GM13977 (cell line): ENCODE results near the gene MTUS2.
"Not testable (repeated sequence)": the region's sequence is repeated elsewhere in the genome, so short reads cannot be mapped to it uniquely, and the experiment has no call there.

Experiments used
- DNase-seq: peaks from one replicate; pipeline ENCODE4 v3.0.0; 2012; ENCODE audit warnings: low spot score
- in situ Hi-C: fragments of 300-500 bp; cut with MboI; formaldehyde crosslinking; loops from one replicate; pipeline ENCODE4 v1.12.0; 2022; ENCODE audit warnings: low sequenced_read_pairs, low pct_unique_long_range_greater_than_20kb, mixed read lengths, inconsistent platforms; ENCODE audit not compliant: unreplicated experiment
- TF ChIP-seq, protein P1 (sequence below): IDR thresholded peaks from 2 replicates; pipeline ENCODE4 v1.5.1; 2012; ENCODE audit warnings: mild to moderate bottlenecking, control low read depth; ENCODE audit not compliant: insufficient read depth; ENCODE audit errors: extremely low read depth, missing control alignments

The MTUS2 gene

DNA sequence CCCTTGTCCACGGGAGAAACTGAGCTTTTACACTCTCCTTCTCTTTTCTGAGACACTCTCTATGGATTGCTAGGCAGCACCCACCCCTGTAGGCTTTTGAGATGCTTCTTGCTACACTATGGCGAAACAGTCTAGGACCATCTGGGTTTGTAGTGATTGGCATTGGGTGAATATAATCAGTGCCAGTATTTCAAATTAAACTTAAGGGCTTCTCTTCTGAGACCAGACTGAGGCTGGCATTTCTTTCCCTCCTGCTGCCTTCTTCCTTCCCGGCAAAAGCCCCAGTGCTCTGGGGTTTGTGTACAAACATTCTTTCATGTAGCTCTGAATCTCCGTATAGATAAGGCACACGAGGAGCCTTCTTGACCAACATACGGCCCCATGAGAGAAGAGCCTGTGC is 498.6 kb downstream of the MTUS2 start:
- TF ChIP-seq, protein P1, sequence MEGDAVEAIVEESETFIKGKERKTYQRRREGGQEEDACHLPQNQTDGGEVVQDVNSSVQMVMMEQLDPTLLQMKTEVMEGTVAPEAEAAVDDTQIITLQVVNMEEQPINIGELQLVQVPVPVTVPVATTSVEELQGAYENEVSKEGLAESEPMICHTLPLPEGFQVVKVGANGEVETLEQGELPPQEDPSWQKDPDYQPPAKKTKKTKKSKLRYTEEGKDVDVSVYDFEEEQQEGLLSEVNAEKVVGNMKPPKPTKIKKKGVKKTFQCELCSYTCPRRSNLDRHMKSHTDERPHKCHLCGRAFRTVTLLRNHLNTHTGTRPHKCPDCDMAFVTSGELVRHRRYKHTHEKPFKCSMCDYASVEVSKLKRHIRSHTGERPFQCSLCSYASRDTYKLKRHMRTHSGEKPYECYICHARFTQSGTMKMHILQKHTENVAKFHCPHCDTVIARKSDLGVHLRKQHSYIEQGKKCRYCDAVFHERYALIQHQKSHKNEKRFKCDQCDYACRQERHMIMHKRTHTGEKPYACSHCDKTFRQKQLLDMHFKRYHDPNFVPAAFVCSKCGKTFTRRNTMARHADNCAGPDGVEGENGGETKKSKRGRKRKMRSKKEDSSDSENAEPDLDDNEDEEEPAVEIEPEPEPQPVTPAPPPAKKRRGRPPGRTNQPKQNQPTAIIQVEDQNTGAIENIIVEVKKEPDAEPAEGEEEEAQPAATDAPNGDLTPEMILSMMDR, result no peak
- in situ Hi-C loops, result no loop called here
- no peak for DNase-seq

DNA sequence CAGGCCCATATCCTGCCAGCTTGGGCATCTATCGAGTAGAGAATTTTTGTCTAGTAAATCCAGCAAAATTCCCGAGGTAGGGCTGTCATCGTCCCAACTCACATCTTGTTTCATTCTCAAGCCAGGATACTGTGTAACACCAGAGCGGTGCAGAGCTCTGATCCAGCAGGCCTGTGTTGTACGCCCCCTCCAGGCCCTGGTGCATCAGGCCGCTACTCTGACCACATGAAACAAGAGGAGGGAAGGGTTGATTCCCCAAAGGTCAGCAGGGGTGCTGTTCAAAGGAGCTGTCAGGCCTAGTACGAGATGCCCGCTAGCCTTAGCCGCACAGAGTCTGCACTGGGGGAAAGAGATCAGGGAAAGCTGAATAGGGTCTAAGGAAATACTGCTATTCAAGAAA is 499.3 kb downstream of the MTUS2 start:
- no peak for DNase-seq
- TF ChIP-seq, protein P1, result no peak
- in situ Hi-C loops, result no loop called here

- DNase-seq, result no peak
- in situ Hi-C loops, result no loop called here
- TF ChIP-seq, protein P1, result no peak
Observed at GRCh38 chr13:29323954-29324353, 503.8 kb downstream of the MTUS2 start.

GRCh38 chr13:29324601-29325000 is 504.5 kb downstream of the MTUS2 start:
- in situ Hi-C loops, result no loop called here
- no peak for DNase-seq
- TF ChIP-seq, protein P1, result no peak

DNA sequence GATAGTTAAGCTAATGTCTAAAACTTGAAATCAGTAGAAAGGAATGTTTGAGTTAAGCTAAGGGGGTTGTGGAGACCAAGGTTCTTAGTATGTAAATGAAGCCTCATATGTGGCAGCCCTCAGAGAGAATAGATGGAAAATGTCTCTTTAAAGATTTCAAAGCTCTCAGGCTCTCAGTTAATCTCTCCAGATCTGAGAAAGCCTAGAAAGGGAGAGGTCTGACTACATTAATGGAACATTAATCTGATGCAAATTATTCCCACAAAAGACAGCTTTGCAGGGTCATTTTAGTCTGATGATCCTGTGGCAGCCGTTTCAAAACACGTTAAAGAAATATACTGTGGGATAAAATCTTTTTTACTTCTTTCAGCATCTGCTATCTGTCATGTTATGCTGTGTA is 508.4 kb downstream of the MTUS2 start:
- in situ Hi-C loops, result no loop called here
- TF ChIP-seq, protein P1, result no peak
- no peak for DNase-seq

- DNase-seq, result no peak
- in situ Hi-C loops, result no loop called here
- TF ChIP-seq, protein P1, result no peak
Observed at GRCh38 chr13:29336356-29336755, 516.2 kb downstream of the MTUS2 start.

DNA sequence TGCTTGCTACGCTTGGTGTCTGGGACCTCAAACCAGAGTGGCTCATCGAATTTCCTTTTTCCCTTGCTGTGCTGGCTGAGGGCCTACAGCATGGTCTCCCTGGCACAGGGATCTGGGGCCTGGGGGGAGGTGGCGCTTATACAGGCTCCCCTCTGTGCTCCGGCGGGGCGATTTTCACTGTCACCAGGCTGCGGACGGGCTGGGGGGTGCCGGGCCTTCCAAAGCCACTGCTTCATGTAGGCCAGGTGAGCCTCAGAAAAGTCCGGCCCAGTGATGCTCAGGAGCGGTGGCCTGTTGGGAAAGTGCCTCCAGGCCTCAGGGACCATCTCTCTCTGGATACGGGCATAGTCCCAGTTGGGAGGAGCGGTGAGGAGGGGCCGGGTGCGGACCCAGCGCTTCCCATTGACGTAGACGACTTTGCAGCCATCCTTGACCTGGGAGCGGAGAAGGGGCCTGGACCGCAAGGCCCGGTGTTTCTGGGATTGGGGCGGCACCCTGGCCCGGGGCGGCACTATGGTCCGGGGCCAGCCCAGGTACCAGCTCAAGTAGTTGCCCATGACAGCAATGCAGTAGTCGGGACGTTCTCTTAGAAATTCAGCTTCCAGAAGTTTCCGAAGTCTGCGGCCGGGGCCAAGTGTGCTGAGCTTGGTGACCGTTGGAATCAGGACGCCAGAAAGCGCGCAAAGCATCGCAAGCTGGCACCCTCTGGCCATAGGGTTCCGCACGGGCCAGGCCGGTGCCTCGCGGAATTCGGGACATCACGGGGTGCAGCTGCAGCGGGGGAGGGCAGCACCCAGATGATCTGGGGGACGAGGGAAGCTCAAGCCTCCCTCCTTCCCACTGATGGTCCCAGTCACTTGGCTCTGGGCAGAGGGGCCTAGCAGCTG is 519.5 kb downstream of the MTUS2 start:
- no peak for DNase-seq
- in situ Hi-C loops, result no loop called here
- TF ChIP-seq, protein P1, result no peak

GRCh38 chr13:29345860-29346582 is 525.9 kb downstream of the MTUS2 start:
- in situ Hi-C loops, DNase-seq: not testable (repeated sequence)
